Rectal smooth muscle tissue (tissue), 1 donor: ENCODE measurements around the gene CFAP221.

Source experiments
- H3K27ac ChIP-seq: one replicate; pipeline ENCODE4 v1.7.0; 2013; ENCODE audit warnings: low read depth, low read length, inconsistent platforms
- H3K27me3 ChIP-seq: one replicate; pipeline ENCODE4 v1.7.0; 2013; ENCODE audit warnings: low read length; ENCODE audit not compliant: control insufficient read depth, insufficient read depth
- H3K36me3 ChIP-seq: one replicate; pipeline ENCODE4 v1.7.0; 2013; ENCODE audit warnings: low read length; ENCODE audit not compliant: control insufficient read depth, insufficient read depth
- H3K4me1 ChIP-seq: one replicate; pipeline ENCODE4 v1.7.0; 2013; ENCODE audit warnings: low read length; ENCODE audit not compliant: control insufficient read depth, insufficient read depth
- H3K4me3 ChIP-seq: one replicate; pipeline ENCODE4 v1.7.0; 2013; ENCODE audit warnings: low read length
- H3K9ac ChIP-seq: one replicate; pipeline ENCODE4 v1.7.0; 2013; ENCODE audit warnings: low read length

CFAP221 gene

DNA sequence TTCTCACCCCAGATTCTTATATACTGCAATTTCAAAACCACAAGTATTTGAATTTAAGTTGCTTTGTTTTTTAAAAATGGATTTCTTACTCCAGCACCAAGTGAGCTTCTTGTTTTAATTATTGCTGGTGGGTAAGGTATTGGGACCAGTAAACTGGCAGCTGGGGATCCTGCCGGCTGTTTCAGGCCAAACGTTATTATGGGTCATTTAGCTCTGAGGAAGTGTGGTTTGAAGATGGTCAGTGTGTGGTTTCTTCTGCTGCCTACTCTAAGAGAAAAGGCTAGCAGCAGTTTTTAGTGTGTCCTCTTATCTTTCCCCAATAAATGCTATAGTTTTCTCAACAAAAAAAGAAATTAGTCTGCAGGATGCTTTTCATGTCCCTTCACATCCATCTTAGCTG is 30.6 kb downstream of the CFAP221 start:
- no peaks in the 10 kb centered on the region for H3K36me3 ChIP-seq
- H3K4me3 ChIP-seq: no peak overlapping the region
- no peak overlapping the region for H3K27ac ChIP-seq
- H3K9ac ChIP-seq: no peak overlapping the region
- peaks cover 3% of the 10 kb centered on the region for H3K4me1 ChIP-seq
- no peaks in the 10 kb centered on the region for H3K27me3 ChIP-seq

GRCh38 chr2:119575439-119575838 is 31.2 kb downstream of the CFAP221 start:
- no peak overlapping the region for H3K27ac ChIP-seq
- no peak overlapping the region for H3K9ac ChIP-seq
- H3K27me3 ChIP-seq: no peaks in the 10 kb centered on the region
- H3K4me3 ChIP-seq: no peak overlapping the region
- H3K4me1 ChIP-seq: peaks cover 3% of the 10 kb centered on the region
- no peaks in the 10 kb centered on the region for H3K36me3 ChIP-seq

DNA sequence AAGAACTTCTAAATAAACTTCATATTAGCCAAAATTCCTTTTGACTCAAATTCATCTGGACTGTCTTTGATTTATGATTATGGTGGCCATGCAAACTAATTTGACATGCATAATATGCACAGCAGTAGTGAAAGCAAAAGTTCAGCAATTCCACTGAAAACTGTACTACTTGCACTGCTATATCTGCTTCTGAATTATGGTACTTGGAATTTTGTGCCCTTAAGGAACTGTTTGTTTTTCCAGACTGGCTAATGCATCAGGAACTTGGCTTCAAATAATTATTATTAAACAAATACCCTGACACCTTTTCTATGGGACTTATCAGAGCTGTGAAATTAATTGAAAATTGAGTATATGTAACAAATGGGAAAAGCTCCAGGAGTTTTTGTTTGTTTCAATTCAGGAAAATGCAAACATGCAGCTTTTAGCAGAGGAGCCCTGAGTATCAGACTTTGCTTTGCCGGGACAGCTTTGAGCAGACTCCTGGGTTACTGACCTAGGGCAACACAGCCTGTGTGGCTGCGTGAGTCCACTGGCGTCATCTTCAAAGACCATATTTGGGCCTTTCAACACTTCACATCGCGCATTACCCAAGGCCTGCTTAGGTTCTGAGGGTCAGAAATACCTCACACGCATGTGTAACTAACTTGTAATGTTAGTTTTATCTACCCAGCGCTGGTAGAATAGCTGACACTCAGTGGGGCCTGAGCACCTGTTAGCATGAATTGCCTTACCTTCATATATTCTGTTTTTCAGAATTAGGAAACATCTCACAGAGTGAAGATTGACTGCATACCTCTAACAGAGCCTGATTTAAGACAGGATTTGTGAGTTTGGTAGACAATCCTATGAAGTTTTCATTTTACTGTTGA is 35.4 kb downstream of the CFAP221 start:
- Histone ChIP-seq H3K27me3 (no peaks in the 10 kb centered on the region), H3K9ac (no peak overlapping the region), H3K27ac (no peak overlapping the region), H3K4me1 (no peaks in the 10 kb centered on the region), H3K36me3 (no peaks in the 10 kb centered on the region), H3K4me3 (no peak overlapping the region)

- Histone ChIP-seq H3K36me3 (no peaks in the 10 kb centered on the region), H3K27me3 (no peaks in the 10 kb centered on the region), H3K4me3 (no peak overlapping the region), H3K27ac (no peak overlapping the region), H3K9ac (no peak overlapping the region), H3K4me1 (no peaks in the 10 kb centered on the region)
Observed at GRCh38 chr2:119580550-119581072, 36.4 kb downstream of the CFAP221 start.

- Histone ChIP-seq H3K27me3 (no peaks in the 10 kb centered on the region), H3K4me3 (no peak overlapping the region), H3K9ac (no peak overlapping the region), H3K27ac (no peak overlapping the region), H3K4me1 (no peaks in the 10 kb centered on the region), H3K36me3 (no peaks in the 10 kb centered on the region)
Observed at GRCh38 chr2:119583291-119583690, 39.0 kb downstream of the CFAP221 start.

- H3K4me3 ChIP-seq: no peak overlapping the region
- H3K4me1 ChIP-seq: no peaks in the 10 kb centered on the region
- H3K9ac ChIP-seq: no peak overlapping the region
- no peaks in the 10 kb centered on the region for H3K36me3 ChIP-seq
- H3K27me3 ChIP-seq: no peaks in the 10 kb centered on the region
- H3K27ac ChIP-seq: no peak overlapping the region
Observed at GRCh38 chr2:119584469-119584868, 40.2 kb downstream of the CFAP221 start.

DNA sequence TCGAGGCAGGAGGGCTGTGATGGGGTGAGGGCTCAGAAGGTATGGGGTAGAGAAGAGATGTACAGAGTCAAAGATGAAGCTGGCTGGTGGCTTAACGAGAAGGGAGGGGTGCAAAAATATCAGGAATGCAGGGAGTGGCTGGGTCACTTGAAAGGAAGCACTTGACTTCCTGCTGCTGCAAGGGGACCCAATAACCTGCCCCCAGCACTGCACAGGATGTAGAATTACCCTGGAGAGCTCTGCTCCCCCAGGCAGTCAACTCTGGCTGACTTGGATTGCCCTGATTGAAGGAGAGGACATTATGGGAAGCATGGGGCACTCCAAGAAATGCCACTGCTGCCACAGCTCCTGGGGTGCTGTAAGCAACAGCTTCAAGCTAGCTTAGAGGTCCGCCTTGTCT is 41.8 kb downstream of the CFAP221 start:
- Histone ChIP-seq H3K27ac (no peak overlapping the region), H3K27me3 (no peaks in the 10 kb centered on the region), H3K4me3 (no peak overlapping the region), H3K9ac (no peak overlapping the region), H3K4me1 (no peaks in the 10 kb centered on the region), H3K36me3 (no peaks in the 10 kb centered on the region)

DNA sequence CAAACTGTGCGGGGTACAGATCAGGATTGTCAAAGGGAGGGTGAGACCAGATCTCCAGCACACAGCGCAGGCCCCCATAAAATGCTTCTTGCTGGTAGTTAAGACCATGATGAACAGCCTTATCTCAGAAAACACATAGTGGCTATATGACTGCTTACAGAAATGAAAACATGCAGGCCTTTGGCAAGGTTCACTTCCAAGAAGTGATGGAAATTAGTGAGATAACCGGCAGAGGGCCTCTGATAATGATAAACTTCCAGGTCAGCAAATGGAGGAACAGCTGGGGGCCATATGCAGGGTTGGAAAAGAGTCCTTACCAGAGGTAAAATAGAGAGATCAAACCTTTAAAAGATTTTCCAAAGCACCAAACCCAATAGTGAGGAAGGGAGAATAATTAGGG is 46.6 kb downstream of the CFAP221 start:
- H3K36me3 ChIP-seq: no peaks in the 10 kb centered on the region
- no peaks in the 10 kb centered on the region for H3K4me1 ChIP-seq
- no peaks in the 10 kb centered on the region for H3K27me3 ChIP-seq
- no peak overlapping the region for H3K27ac ChIP-seq
- H3K9ac ChIP-seq: no peak overlapping the region
- H3K4me3 ChIP-seq: no peak overlapping the region

DNA sequence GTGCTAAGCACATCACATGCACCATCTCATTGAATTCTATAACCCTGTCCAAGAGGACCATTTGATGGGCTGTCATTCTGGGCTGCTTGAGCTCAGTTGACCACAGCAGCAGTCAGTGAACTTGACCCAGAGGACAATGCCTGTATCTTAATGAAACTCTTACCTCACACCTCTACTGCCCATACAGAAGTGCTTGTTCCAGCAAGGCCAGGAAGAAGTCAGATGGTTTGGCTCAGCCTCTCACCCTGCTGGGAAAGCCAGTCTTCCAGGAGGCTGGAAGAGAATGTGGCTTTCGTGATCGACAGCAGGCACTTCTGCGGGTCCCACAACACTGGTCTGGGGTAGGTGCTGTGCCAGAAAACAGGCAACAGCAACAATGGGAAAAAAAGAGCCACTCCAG is 47.3 kb downstream of the CFAP221 start:
- Histone ChIP-seq H3K27ac (no peak overlapping the region), H3K4me1 (no peaks in the 10 kb centered on the region), H3K9ac (no peak overlapping the region), H3K36me3 (no peaks in the 10 kb centered on the region), H3K4me3 (no peak overlapping the region), H3K27me3 (no peaks in the 10 kb centered on the region)

GRCh38 chr2:119592436-119592835 is 48.2 kb downstream of the CFAP221 start:
- no peak overlapping the region for H3K4me3 ChIP-seq
- H3K36me3 ChIP-seq: no peaks in the 10 kb centered on the region
- H3K27ac ChIP-seq: no peak overlapping the region
- H3K9ac ChIP-seq: no peak overlapping the region
- H3K4me1 ChIP-seq: peaks cover 5% of the 10 kb centered on the region
- H3K27me3 ChIP-seq: no peaks in the 10 kb centered on the region

- no peaks in the 10 kb centered on the region for H3K36me3 ChIP-seq
- no peak overlapping the region for H3K9ac ChIP-seq
- H3K27me3 ChIP-seq: no peaks in the 10 kb centered on the region
- no peak overlapping the region for H3K4me3 ChIP-seq
- peaks cover 14% of the 10 kb centered on the region for H3K4me1 ChIP-seq
- H3K27ac ChIP-seq: no peak overlapping the region
Observed at GRCh38 chr2:119596638-119597037, 52.4 kb downstream of the CFAP221 start.

- Histone ChIP-seq H3K36me3 (no peaks in the 10 kb centered on the region), H3K9ac (no peak overlapping the region), H3K4me1 (peaks cover 14% of the 10 kb centered on the region), H3K27ac (no peak overlapping the region), H3K27me3 (no peaks in the 10 kb centered on the region), H3K4me3 (no peak overlapping the region)
Observed at GRCh38 chr2:119598596-119599263, 54.5 kb downstream of the CFAP221 start.
